Left renal pelvis (tissue), 4 donors: ENCODE data around the gene BRPF1. TPM values are rescaled to one million over a fixed set of nuclear protein-coding genes. Genes with fewer than 3 reads are reported as not detected.

ENCODE experiments used
- DNase-seq, 4 donors: peaks; one replicate each; pipeline ENCODE4 v3.0.0-alpha.2; 2013; ENCODE audit warnings: low read depth in 4 of 4, low spot score in 3 of 4
- polyA plus RNA-seq, 4 donors: library from polyadenylated mRNA; unstranded; fragments of 120-200 nt; gene quantifications; one replicate each; pipeline ENCODE4 v1.2.1, GENCODE V29; 2013; ENCODE audit not compliant: insufficient read length in 4 of 4

Gene BRPF1
- polyA plus RNA-seq, 4 donors: 18.5 to 23.2 (median 19.0) TPM

DNA sequence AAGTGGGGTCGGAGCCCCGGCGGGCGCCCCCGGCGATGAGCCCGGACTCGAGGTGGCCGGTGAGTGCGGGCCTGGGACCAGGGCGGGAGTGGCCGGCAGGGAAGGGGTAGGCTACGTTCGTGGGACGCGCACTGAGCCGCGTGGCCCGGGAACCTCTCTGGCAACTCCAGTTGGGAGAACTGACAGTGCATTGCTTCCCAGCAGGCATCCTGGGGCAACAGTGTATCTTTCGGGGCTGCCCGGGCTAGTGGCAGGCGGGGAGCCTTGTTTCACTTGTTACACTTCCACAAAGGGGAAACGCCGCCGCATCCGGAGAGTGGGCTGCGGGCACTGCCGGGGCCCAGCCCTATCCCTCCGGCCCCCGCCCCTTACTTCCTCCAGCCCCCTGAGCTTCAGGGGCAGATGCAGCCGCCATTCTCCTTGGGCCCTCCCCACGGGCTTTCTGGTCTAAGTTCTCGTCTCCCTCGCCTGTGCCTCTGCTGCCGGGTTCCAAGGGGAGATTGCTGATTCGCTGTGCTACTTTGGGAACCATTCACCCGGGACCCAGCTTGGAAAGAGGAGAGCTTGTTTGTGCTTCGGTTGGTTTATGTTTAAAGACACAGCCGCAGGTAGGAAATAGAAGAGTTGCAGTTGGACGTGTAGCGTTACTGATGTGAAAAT is 675 bp downstream of the BRPF1 start:
- DNase-seq: no peak

DNA sequence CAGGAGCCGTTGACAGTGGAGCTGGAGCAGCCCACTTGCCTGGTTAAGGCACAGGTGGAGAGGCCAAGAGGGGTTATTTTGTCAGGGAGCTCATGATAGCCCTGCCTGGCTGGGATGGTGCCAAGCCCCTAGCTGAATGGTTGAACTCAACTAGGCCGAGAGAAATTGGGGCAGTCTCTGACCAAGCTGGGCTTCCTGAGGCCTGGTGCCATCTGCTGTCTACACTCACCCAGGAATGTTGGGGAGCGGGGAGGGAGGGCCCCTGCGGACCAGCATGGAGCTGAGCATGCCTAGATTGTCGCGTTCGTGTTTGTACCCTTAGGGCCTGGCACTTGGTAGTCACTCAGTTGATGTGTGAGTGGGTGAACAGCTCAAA is 1.2 kb downstream of the BRPF1 start:
- no peak for DNase-seq

DNA sequence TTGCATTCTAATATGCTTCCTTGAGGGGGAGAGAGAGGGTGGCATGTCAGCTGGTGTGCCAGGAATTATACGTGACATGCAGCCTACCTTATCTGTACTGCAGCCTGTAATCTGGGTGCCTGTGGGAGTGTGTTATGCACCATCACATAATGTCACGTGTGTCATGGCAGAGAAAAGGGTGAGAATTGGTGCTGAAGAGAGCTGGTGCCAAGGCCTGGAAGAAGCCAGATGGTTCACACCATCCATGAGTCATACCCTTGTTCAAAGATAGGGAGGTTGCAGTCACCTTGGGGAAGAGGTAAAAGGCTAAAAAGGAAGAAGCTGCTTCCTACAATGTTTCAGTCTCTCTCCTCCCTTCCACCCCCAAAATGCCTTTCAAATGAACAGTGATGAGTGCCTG is 5.3 kb downstream of the BRPF1 start:
- DNase-seq: no peak

DNA sequence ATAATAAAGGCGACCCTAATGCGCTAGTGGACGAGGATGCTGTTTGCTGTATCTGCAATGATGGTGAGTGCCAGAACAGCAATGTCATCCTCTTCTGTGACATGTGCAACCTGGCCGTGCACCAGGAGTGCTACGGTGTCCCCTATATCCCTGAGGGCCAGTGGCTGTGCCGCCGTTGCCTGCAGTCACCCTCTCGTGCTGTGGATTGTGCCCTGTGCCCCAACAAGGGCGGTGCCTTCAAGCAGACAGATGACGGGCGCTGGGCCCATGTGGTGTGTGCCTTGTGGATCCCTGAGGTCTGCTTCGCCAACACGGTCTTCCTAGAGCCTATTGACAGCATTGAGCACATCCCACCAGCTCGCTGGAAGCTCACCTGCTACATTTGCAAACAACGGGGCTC is 7.6 kb downstream of the BRPF1 start:
- no peak for DNase-seq

DNA sequence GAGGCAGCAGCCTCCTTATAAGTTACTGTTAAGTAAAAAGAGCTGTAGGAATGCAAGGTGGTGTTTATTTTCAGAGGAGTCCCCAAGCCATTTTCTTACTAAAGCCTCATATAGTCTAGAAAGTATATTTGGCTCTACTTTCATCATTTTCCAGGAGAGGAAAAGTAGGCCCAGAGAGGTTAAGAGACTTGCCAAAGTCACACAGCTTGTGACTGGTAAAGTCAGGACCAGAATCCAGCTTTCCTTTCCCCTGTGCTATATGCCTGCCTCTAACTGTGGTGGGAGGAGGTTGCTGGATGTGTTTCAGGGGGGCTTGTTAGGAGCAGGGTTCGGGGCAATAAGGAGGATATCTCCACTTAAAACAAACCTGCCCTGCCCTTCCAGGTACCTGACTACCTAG is 11.0 kb downstream of the BRPF1 start:
- no peak for DNase-seq

DNA sequence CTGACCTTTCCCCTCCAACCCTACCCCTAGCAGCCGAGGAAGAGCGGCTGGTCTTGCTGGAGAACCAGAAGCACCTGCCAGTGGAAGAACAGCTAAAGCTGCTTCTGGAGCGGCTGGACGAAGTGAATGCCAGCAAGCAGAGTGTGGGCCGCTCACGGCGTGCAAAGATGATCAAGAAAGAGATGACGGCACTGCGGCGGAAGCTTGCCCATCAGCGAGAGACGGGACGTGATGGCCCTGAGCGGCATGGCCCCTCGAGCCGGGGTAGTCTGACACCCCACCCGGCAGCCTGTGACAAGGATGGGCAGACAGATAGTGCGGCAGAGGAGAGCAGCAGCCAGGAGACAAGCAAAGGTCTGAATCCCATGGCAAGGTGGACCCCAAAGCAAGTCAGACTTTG is 12.0 kb downstream of the BRPF1 start:
- DNase-seq: no peak

DNA sequence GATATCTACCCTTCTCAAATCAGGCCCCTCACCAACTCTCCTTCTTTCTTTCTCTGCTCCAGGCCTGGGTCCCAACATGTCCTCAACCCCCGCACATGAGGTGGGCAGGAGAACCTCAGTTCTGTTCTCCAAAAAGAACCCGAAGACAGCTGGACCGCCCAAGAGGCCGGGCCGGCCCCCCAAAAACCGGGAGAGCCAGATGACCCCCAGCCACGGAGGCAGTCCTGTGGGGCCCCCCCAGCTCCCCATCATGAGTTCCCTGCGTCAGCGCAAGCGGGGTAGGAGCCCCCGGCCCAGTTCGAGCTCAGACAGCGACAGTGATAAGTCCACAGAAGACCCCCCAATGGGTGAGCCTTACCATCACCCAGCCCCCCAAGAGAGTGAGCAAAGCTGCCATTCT is 12.6 kb downstream of the BRPF1 start:
- DNase-seq: no peak

DNA sequence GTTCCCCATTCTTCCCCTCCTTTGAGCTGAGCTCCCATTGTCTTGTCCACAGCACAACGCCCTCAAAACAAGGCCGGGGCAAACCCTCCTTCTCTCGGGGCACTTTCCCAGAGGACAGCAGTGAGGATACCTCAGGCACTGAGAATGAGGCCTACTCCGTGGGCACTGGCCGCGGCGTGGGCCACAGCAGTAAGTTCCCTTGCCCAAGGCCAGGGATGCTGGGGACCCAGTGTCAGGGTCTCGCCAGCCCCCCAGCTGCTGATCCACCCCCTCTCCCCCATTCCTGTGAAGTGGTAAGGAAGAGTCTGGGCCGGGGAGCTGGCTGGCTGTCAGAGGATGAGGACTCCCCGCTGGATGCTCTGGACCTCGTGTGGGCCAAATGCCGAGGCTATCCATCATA is 14.0 kb downstream of the BRPF1 start:
- no peak for DNase-seq

DNA sequence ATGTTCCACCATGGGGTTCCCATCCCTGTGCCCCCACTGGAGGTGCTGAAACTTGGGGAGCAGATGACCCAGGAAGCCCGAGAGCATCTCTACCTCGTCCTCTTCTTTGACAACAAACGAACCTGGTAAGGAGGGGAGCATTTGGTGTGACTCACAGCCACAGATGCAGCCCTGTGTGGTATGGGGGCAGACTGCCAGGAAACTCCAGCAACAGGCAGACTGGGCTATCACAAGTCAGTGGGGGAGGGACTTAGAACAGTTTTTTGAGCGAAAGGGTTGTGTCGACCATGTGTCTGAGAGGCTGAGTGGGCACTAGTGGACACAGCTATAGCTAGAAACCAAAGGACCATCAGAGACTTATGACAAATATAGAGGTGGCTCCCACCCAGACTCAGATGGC is 14.8 kb downstream of the BRPF1 start:
- no peak for DNase-seq

DNA sequence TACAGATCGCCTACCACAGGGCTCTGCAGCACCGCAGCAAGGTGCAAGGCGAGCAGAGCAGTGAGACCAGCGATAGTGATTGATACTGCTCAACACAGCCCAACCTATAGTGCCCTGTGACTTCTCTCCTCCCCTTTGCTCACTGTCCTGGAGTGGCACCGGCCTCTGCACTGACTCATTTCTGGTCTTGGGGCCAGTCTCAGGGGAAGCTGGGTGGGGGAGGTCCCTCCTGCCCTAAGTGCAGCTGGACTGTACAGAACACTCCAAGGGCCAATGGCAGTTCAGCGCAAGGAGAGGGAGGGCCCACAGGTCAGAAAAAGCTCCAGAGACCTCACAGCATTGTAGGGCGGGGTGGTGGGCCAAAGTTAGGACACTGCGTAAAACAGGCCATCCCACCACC is 15.7 kb downstream of the BRPF1 start:
- DNase-seq: no peak

DNA sequence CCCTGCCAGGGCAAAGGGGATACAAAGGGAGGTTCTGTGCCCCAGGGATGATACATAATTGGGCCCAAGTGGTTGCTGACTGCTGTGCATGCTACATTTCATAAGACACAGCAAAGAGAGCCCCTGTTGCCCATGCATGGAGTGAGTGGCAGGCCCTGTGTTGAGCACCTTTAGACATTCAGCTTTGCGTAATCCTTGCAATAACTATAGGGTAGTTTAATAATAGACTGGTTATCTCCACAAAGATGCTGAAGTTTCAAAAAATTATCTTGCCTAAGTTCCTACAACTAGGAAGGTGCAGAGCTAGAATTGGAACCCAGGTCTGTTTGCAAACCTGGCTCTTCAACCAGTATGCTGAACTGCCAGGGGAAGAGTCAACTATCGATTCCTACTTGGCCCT is 16.5 kb downstream of the BRPF1 start:
- DNase-seq: no peak

DNA sequence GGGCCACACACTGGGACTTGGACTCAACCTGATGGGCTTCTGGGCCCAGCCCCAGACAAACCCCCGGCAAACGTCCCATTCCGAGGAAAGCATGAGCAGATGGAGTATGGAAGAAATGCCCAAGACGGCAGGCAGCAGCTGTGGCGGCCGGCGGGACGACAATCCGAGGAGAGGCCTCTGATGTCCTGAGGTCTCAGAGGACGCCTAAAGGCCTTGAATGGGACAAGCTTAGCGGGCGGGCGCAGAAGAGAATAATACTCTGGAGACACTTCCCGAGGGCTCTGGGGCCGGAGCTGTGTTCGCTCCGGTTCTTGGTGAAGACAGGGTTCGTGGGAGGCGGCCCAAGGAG is 17.7 kb downstream of the BRPF1 start:
- DNase-seq: no peak

DNA sequence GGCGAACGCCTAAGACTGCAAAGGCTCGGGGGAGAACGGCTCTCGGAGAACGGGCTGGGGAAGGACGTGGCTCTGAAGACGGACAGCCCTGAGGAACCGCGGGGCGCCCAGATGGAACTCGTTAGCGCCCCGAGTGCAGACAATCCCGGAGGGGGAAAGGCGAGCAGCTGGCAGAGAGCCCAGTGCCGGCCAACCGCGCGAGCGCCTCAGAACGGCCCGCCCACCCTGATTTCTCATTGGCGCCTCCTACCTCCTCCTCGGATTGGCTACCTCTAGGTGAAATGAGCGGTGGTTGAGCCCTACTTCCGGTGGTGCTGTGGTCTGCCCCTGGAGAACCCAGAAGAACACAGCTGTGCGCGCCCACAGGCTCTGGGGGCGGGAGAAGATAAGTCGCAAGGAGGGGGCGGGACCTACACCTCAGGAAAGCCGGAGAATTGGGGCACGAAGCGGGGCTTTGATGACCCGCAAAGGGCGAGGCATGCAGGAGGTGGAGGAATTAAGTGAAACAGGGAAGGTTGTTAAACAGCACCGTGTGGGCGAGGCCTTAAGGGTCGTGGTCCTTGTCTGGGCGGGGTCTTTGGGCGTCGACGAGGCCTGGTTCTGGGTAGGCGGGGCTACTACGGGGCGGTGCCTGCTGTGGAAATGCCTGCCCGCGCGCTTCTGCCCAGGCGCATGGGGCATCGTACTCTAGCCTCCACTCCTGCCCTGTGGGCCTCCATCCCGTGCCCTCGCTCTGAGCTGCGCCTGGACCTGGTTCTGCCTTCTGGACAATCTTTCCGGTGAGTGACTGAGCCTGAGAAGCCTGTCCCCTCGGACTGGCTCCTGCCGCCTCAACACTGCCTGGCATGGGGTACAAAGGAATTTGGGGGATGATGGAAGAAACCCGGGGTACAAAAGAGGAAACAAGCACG is 18.4 kb downstream of the BRPF1 start, which contains the start of gene OGG1:
TSS of gene OGG1 (plus strand) at position 308 of the 911 bp plus-strand sequence. CDS start at position 643, 335 bp downstream.
- peak; percentile 93 to 97 (median 95) for DNase-seq

DNA sequence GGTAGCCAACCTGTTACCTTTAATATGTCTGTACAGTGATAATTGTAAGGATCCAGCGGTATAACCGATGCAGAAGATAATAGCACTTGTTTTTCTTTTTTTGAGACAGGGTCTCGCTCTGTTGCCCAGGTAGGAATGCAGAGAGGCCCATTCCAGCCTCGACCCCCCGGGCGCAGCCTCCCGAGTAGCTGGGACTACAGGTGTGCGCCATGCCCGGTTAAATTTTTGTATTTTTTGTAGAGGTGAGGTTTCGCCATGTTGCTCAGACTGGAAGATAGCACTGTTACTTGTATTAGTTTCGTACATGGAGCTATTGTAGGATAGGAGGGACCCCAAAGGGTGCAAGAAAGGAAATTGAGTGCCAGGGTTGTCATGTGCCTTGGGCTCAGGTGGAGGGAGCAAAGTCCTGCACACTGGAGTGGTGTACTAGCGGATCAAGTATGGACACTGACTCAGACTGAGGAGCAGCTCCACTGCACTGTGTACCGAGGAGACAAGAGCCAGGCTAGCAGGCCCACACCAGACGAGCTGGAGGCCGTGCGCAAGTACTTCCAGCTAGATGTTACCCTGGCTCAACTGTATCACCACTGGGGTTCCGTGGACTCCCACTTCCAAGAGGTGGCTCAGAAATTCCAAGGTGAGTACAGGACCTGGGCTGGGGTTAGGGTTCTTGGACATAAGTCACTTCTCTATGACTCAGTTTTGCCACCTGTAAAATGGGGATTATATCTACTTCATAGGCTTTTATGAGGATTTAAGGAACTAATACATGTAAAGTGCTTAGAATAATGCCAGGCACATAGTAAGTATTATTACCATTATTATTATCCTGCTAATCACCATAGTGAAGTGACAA is 19.2 kb downstream of the BRPF1 start:
- DNase-seq: no peak

DNA sequence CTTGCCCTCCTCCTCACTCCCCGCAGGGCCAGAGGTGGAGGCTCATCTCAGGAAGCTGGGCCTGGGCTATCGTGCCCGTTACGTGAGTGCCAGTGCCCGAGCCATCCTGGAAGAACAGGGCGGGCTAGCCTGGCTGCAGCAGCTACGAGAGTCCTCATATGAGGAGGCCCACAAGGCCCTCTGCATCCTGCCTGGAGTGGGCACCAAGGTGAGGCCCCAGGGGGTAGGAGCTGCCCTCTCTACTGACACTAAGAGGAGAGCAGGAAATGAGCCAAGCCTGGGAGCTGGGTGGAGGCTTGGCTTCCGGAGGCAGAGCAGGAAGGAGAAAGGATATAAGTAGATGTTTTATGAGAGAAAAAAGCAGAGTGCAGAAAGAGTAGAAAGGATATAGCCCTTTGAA is 23.1 kb downstream of the BRPF1 start:
- no peak for DNase-seq

DNA sequence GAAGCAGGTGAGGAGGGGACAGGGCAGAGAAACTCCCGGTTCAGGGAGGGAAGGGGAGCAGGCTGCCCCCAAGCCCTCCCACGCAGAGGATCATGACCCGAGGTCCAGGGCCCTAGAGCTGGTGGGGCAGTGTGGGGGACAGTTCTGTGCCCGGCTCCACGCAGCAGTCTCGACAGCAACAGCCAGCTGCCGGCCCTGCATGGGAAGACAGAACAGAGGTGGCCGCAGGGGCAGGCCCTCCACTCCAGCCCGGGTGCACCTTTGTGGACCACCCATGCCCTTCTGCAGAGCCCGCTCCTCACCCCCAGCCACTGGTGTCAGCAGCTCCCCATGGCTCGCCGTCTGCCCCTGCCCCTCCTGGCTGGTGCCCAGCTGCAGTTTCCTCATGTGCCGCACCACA is 25.9 kb downstream of the BRPF1 start:
- no peak for DNase-seq

DNA sequence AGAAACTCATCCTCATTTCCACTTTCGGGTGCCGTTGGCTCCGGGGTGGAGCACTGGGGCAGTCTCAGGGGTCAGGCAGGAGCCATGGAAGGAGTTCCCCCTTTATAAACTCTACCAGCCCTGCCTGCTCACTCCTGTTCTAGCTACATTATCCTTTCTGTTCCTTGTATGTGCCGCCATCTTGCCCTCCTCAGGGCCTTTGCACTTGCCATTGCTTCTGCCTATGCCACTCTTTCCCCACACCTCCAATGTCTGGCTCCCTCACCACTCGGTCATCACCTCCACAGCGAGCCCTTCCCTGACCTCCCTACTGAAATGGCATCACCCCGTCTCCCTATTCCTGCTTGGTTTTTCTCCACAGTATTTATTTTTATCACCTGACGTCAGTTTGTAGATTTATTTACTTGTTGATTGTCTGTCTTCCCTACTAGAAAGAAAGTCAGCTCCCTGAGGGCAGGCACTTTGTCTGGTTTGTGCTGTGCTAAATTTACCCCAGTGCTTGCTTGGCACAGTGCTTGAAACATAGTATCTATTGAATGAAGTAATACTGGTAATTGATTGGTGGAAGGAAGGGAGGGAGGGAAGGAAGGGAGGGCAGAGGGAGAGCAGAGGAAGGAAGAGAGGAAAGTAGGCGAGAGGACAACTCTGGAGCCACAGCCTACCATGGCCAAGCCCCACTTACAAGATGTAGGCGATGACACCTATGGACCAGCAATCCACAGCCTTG is 29.4 kb downstream of the BRPF1 start:
- no peak for DNase-seq

DNA sequence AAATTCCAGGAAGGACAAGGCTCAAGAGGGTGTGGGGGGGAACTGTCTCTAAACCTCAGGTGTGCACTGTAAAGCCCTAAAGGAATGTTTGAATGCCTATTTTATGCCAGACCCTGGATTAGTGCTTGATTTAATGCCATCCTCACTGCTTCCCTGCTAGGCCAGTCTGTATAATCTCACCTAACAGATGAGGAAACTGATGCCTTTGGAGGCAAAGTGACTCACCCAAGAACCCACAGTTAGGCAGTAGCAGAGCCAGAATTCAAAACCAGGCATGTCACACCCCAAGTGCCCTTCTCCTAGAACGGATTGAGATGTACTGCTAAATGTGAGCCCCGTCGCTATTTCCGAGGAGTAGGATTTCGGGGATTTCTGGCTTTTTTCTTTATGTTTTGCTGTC is 30.4 kb downstream of the BRPF1 start:
- no peak for DNase-seq

DNA sequence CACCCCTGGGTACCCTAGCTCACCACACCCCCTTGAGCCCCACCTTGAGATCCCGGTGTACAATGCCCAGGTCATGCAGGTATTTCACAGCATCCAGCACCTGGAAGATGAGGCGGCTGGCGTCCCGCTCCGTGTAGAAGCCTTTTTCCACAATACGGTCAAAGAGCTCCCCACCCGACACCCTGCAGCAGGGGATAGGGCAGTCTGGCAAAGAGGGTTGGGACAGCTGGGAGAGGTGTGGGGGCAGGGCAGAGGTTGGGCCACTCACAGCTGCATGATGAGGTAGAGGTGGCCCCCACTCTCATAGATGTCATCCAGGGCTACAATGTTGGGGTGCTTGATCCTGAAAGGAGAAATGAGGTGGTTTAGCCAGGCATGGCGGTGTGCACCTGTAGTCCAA is 31.3 kb downstream of the BRPF1 start:
- DNase-seq: no peak

DNA sequence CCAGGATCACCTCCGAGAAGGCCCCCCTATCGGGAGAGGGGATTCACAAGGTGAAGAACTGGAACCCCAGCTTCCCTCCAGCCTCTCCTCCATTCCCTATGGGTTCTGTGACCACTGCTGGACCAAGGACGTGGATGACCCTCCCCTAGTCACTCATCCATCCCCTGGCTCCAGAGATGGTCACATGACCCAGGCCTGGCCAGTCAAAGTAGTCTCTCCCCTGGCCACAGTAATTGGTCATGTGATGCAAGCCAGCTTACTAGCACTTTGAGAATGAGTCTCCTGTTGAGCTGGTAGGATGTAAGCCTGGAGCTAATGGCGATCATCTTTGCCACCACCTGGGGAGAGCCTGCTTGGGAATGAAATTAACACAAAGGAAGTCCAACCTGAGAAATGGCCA is 34.3 kb downstream of the BRPF1 start:
- DNase-seq: no peak

DNA sequence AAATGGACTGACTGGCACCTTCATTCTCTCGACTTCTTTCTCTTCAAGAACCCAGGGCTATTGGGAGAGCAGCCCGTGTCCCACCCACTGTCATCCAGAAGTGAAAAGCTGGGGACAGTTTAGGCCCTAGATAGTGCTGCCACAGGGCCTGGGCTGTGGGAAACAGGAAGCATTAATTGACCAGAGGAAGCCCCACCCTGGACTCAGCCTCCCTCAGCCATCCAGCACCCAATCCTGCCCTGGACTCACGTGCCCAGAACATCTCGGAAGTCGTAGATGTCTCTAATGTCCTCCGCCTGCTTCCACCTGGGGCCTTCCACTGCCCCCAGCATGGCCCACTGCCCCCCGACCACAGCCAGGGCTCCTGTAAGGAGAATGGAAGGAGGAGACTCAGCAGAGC is 35.9 kb downstream of the BRPF1 start:
- DNase-seq: no peak
